Stimulated activated naive CD8-positive, alpha-beta T cell treated with anti-CD3 and anti-CD28 coated beads, Interleukin-15, Interleukin-2, amounts not matched to agents 100 ng/mL and 50 ng/mL, for 24 hours (primary cell): ENCODE measurements around the gene P4HB.

Experiments used
- H3K27ac Mint-ChIP-seq: one replicate; pipeline ENCODE4 v1.8.0; 2021; ENCODE audit warnings: mild to moderate bottlenecking, mixed read lengths
- H3K27me3 Mint-ChIP-seq: one replicate; pipeline ENCODE4 v1.8.0; 2021; ENCODE audit warnings: mixed read lengths
- H3K36me3 Mint-ChIP-seq: one replicate; pipeline ENCODE4 v1.8.0; 2021; ENCODE audit warnings: low read depth, mixed read lengths
- H3K4me1 Mint-ChIP-seq: one replicate; pipeline ENCODE4 v1.8.0; 2021; ENCODE audit warnings: low read depth, mixed read lengths
- H3K4me3 Mint-ChIP-seq: one replicate; pipeline ENCODE4 v1.8.0; 2021; ENCODE audit warnings: mild to moderate bottlenecking, mixed read lengths
- H3K9me3 Mint-ChIP-seq: one replicate; pipeline ENCODE4 v1.8.0; 2021; ENCODE audit warnings: mixed read lengths

P4HB gene

DNA sequence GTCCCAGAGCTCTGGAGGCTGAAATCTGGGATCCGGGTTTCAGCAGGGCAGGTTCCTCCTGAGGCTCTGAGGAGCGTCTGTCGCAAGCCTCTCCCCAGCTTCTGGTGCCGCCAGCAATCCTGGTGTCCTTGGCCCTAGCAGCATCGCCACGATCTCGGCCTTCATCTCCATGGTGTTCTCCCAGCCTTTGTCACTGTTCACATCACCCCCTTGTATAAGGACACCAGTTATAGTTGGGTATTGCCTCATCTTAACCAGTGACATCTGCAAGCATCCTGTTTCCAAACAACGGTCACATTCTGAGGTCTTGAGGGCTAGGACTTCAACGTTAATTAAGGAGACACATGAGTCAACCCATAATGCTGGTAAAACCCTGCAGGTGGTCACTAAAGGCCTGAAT, 22.7 kb downstream of the P4HB start:
- Mint-ChIP-seq H3K4me1 (peaks cover 5% of the 10 kb centered on the region), H3K9me3 (no peaks in the 10 kb centered on the region), H3K36me3 (no peaks in the 10 kb centered on the region), H3K4me3 (no peak overlapping the region), H3K27me3 (no peaks in the 10 kb centered on the region), H3K27ac (no peak overlapping the region)

DNA sequence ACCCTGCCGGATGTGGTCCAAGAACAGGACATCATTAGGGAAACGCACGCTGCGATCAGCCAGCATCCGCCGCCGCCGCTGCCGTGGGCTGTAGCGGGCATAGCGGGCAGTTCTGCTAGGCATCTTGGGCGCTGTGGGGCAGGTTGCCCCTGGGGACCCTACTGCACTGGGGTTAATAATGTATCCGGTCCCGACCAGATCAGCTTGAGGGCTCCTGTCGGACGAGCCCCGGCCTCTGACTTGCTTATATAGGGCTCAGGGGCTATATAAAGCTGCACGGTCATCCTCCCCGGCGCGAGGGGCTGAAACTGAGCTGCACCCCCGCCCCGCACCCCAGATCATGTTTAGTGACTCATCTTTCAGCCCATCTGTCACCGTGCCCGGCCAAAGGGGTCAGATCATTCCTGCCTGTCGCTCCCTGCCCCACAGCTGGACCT, 25.5 kb downstream of the P4HB start, which contains the start of gene PPP1R27:
PPP1R27 (minus strand) TSS at position 220 of the 437 bp plus-strand sequence; CDS start at position 123, 97 bp downstream.
- no peaks in the 10 kb centered on the region for H3K27me3 Mint-ChIP-seq
- peak within 1 kb of the TSS; percentile 89 for H3K27ac Mint-ChIP-seq
- H3K36me3 Mint-ChIP-seq: no peaks in the 10 kb centered on the region
- peak within 1 kb of the TSS; percentile 88 for H3K4me3 Mint-ChIP-seq
- H3K4me1 Mint-ChIP-seq: peaks cover 27% of the 10 kb centered on the region
- H3K9me3 Mint-ChIP-seq: no peaks in the 10 kb centered on the region

DNA sequence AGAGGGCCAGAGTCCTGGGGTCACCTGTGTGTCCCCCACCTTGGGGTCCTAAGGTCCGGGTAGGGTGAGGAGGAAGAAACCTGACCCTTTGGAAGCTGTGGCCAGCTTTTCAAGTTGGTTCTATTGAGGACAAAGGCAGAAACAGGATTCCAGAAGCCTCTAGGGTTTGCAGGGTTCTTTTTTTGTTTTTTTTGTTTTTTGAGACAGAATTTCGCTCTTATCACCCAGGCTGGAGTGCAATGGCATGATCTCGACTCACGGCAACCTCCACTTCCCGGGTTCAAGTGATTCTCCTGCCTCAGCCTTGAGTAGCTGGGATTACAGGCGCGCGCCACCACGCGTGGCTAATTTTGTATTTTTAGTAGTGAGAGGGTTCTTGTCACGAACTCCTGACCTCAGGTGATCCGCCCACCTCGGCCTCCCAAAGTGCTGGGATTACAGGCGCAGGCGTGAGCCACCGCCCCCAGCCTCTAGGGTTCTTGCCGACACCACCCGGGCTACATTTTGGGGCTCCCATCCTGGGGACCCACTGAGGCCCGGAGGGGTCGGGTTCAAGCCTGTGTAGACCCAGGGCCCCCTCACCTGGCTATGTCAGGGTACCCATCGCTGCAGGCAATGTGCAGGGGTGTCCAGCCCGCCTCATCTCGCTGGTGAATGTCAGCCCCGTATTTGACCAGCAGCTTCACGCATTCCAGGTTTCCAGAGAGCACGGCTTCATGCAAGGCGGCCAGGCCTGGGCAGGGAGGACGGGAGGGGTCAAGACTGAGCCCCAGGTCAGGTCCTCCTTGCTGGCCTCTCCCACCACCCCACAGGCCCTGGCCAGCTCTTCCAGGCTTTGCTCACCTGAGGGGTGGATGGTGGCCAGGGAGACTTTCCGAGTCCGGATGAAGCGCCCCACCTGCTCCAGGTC, 26.2 kb downstream of the P4HB start:
- no peaks in the 10 kb centered on the region for H3K27me3 Mint-ChIP-seq
- no peaks in the 10 kb centered on the region for H3K36me3 Mint-ChIP-seq
- H3K4me1 Mint-ChIP-seq: peaks cover 27% of the 10 kb centered on the region
- no peaks in the 10 kb centered on the region for H3K9me3 Mint-ChIP-seq
- H3K27ac Mint-ChIP-seq: peak overlapping the region; percentile 89
- peak overlapping the region; percentile 88 for H3K4me3 Mint-ChIP-seq

DNA sequence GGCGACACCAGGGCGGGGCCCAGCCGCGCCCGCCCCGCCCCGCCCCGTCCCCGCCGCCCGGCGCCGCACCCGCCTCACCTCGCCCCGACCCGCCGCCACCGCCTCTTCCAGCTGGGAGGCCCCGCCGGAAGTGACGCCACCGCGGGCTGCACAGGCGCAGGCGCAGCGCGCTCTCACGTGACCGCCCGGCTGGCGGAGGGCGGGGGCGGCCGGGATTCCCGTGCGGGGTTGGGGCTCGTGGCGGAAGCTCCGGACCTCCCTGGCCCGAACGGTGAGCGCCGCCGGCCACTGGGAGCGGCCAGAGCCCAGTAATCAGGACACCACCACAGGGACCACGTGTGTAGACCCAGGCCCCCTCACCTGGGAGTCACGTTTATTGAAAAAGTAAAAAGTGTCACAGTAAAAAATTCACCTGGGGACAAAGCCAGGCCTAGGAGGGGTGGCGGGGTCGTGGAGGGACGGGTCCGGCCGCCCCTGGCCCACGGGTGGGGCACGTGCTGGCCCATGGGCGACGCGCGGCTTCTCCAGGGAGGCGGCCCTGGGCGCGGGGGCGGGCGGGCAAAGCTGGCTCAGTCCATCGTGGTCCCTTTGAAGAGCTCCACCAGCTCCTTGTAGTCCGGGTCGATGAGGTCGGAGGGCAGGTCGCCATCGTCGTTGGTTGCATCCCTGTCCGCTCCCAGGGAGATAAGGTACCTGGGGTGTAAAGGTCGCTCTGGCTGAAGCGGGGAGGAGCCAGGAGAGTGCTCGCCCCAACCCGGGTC, 27.0 kb downstream of the P4HB start, which contains the start of gene MCRIP1:
MCRIP1 (minus strand) TSS at position 132 of the 761 bp plus-strand sequence. CDS start 8,785 bp downstream, outside the sequence.
- H3K27ac Mint-ChIP-seq: peak within 1 kb of the TSS; percentile 93
- H3K36me3 Mint-ChIP-seq: no peaks in the 10 kb centered on the region
- H3K4me3 Mint-ChIP-seq: peak within 1 kb of the TSS; percentile 91
- no peaks in the 10 kb centered on the region for H3K9me3 Mint-ChIP-seq
- H3K4me1 Mint-ChIP-seq: peaks cover 27% of the 10 kb centered on the region
- no peaks in the 10 kb centered on the region for H3K27me3 Mint-ChIP-seq

DNA sequence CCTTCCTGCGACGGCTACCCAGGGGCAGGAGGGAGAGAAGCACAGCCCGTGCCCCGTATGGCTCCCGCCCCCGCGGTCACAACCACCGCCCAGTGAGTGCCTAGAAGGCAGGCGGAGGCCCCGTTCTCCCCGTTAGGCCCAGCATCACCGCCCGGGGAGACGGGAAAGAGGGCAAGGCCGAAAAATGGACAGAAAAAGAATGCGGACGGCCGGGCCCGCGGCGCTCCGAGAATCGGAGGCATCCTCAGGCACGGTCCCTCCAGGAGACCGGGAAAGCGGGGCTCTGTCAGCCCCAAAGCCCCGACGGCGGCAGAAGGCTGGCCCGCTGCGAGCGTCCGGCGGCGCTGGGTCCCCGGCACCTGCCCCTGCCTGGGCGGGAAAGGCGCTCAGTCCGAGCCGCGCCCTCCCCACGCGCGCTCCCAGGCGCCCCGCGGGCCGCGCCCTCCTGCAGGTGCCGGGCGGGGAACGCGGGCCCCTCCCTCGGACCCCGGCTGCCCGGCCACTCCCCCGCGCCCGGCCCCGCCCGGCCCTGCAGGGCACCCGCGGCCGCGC, 27.7 kb downstream of the P4HB start:
- no peaks in the 10 kb centered on the region for H3K9me3 Mint-ChIP-seq
- H3K27ac Mint-ChIP-seq: peak overlapping the region; percentile 93
- H3K36me3 Mint-ChIP-seq: no peaks in the 10 kb centered on the region
- peaks cover 27% of the 10 kb centered on the region for H3K4me1 Mint-ChIP-seq
- H3K4me3 Mint-ChIP-seq: peak overlapping the region; percentile 91
- H3K27me3 Mint-ChIP-seq: no peaks in the 10 kb centered on the region

DNA sequence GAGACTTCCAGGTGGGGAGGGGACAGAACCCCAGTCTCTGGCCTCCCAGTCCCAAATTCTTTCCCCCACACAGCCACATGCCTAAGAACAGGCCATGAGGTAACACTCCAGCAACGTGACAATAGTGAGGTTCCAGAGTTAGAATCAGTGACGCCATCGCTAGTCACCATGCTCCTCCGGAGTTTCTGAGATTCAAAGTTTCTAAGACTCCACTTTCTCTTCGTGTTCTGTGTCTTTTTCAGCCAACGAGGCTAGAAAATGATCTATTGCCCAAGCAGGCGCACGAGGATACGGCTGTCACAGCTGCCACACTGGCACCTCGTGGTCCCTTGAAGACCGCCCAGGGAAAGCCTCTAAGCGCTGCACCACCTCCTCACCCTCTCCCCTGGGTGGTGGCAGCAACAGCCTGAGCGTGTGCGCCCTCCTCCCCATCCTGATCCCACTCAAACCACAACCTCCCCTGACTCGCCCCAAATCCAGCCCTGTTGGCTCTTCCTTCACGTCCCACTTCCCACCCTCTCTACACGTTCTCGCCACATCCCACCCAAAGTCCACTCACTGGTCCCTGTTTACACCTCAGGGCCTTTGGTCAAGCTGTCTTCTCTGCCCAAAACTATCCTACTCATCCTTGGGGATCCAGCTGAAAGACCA, 28.3 kb downstream of the P4HB start:
- Mint-ChIP-seq H3K27ac (peak overlapping the region; percentile 93), H3K4me3 (peak overlapping the region; percentile 91), H3K9me3 (no peaks in the 10 kb centered on the region), H3K4me1 (peaks cover 27% of the 10 kb centered on the region), H3K27me3 (no peaks in the 10 kb centered on the region), H3K36me3 (no peaks in the 10 kb centered on the region)

DNA sequence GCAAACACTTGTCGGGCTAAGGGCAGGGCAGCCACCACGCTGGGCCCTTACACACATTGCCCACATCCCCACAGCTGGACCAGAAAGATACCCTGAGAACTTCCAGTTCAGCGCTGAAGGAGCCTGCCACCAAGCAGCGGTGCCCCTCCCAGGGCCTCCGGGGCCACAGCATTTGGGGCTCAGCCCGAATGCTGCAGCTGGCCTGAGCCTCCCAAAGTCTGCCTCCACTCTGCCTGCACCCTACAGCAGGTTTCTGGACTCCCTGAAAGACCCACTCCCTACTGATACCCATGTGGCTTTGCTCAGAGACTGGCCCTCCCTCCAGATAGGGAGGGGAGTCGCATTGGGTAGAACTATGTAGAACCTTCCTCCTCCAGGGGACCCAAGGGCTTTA, 28.8 kb downstream of the P4HB start:
- Mint-ChIP-seq H3K27me3 (no peaks in the 10 kb centered on the region), H3K9me3 (no peaks in the 10 kb centered on the region), H3K27ac (peak overlapping the region; percentile 93), H3K36me3 (no peaks in the 10 kb centered on the region), H3K4me3 (peak overlapping the region; percentile 91), H3K4me1 (peaks cover 27% of the 10 kb centered on the region)

DNA sequence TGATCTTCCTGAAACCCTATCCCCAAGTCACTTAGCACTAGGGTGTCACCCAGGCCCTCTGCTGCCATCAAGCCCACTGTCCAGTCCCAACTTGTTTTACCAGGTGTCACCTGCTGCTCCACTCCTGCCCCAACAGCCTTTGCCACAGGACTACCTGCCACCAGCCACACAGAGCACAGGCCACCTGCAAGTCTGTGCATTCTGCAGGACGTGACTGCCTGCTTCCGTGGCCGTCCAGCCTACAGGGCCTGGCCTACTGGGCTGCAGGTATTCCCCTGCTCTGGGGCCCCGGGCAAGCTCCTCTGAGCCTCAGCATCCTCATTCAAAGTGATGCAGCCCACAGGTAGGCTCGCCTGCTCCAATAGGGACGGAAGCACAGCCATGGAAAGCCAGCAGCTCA, 30.5 kb downstream of the P4HB start:
- Mint-ChIP-seq H3K4me1 (peaks cover 27% of the 10 kb centered on the region), H3K36me3 (no peaks in the 10 kb centered on the region), H3K27me3 (no peaks in the 10 kb centered on the region), H3K27ac (no peak overlapping the region), H3K9me3 (no peaks in the 10 kb centered on the region), H3K4me3 (no peak overlapping the region)

DNA sequence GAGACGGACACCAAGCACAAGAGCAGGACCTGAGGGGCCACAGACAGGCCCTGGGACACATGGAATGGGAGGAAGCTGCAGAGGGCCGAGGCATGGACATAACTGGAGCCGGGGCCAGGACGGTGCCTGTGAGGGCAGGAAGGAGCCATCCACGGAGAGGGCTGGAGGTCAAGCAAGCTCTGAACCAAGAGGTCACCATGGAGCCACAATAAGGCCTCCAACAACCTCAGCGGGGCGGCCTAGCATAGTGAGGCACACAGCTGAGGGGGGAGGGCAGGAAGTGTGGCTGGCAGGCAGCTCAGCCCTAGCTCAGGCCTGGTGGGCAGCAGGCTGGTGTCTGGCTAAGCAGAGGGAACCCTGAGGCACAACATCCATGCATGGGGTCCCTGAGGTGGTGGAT, 31.7 kb downstream of the P4HB start:
- Mint-ChIP-seq H3K4me1 (peaks cover 24% of the 10 kb centered on the region), H3K36me3 (no peaks in the 10 kb centered on the region), H3K27ac (no peak overlapping the region), H3K4me3 (no peak overlapping the region), H3K9me3 (no peaks in the 10 kb centered on the region), H3K27me3 (no peaks in the 10 kb centered on the region)

DNA sequence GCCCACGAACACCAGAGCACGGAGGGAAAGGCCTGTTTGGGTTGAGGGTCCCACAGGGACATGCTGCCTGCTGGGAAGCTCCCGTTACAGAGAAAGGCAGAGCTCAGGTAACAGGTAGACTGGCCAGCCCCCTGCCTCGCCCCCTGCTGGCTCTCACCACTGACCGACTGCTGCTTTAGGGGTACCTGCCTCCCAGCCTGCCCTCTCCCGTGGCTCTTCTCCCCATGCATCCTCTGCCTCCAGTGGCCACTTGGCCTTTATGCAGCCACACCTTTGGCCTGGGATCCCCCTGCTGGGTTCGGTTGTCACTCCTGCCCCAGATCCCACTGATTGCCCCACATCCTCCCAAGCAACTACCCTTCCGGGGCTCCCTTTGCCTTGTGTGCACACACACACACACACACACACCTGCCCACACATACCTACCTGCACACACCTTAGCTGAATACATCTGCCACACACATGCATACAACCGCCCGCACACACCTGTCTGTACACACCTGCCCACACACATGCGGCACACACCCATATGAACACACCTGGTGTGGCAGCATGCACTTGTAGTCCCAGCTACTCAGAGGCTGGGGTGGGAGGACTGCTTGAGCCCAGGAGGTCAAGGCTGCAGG, 34.4 kb downstream of the P4HB start:
- Mint-ChIP-seq H3K4me3 (no peak overlapping the region), H3K27ac (no peak overlapping the region), H3K27me3 (no peaks in the 10 kb centered on the region), H3K4me1 (peaks cover 5% of the 10 kb centered on the region), H3K36me3 (no peaks in the 10 kb centered on the region), H3K9me3 (no peaks in the 10 kb centered on the region)

DNA sequence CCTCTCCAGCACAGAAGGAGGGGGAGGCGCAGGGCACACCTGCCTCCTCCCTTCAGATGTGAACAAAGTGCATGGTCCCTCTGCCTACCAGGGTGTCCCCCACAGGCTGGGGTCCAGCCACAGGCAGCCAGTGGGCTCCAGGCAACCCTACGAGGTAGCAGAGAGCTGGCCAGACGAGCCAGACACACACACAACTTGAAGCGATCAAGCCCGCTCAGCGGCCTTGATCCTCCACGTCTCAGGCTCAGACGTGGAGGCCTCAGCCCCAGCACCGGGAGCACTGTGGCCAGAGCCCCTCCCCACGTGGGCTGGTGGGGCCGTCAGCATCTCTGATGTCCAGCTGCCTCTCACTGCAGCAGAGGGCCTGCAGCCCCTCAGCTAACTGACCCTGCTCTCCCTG, 35.7 kb downstream of the P4HB start:
- no peaks in the 10 kb centered on the region for H3K4me1 Mint-ChIP-seq
- H3K36me3 Mint-ChIP-seq: no peaks in the 10 kb centered on the region
- H3K4me3 Mint-ChIP-seq: no peak overlapping the region
- no peak overlapping the region for H3K27ac Mint-ChIP-seq
- H3K9me3 Mint-ChIP-seq: no peaks in the 10 kb centered on the region
- H3K27me3 Mint-ChIP-seq: no peaks in the 10 kb centered on the region

DNA sequence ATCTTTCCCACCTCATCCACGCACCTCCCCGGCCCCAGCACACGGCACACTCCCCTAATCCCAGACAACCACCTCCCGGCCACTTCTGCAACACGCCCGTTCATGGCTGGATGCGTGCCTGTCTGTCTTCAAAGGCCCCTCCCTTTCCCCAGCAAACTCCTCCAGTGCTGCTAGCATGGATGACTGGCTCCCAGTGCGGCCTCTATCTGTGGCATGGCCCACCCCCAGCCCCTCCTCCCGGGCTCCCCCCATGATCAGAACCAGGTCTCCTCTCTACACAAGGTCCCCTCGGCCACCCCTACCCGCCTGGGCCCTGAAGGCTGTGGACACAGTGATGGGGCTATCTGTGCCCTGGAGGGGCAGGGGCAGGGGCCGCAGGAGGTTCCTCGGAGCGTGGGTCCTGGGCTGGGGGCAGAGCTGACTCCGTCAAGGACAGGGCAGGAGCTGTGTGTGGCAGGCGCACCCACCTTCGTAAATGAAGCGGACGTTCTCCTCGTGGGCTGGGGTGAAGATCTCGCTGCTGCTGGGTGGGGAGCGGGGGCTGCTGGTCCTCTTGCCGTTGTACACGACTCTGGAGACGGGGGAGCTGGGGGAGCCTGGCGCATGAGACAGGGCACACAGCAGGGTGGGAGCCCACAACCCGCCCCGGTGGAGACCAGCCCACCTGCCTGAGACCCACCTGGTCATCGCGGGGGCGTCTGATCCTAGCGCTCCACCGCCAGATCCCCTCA, 36.4 kb downstream of the P4HB start:
- Mint-ChIP-seq H3K27ac (no peak overlapping the region), H3K27me3 (no peaks in the 10 kb centered on the region), H3K36me3 (no peaks in the 10 kb centered on the region), H3K9me3 (no peaks in the 10 kb centered on the region), H3K4me3 (no peak overlapping the region), H3K4me1 (no peaks in the 10 kb centered on the region)

DNA sequence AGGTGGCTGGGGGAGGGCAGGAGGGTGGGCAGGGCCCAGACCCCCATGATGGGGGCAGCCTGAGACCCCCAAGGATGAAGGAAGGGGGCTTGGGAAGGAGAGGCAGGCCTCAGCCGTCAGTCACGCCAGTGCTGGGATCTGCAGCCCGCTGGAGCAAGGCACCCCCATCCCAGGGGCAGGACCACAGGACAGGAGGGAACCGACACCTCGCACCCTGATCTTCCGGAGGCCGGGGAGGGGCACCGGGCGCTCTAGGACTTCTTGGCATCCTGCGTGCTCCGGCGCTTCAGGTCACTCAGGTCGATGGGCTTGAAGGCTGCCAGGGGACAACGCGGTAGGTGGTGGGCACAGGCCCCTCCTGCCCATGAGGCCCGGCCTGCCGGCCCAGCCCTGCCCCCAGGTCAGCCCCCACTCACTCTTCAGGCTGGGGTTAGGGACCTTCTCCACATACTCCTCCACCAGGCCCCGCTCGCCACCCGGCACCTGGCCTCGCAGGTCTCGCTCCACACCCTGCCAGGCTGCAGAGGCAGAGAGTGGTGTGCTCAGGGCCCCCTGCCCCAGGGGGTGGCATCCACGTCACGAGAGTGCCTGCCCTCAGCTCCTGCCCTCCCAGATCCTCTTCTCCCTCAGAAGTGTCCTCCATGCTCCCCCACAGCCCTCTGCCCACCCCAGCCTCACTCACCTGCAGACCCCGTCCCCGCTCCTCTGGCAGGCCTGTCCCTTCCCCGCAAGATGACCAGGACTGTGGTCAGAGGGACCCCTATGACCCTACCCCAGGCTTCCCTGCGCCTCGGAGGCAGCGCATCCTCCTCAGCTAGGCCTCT, 37.1 kb downstream of the P4HB start:
- Mint-ChIP-seq H3K9me3 (no peaks in the 10 kb centered on the region), H3K36me3 (no peaks in the 10 kb centered on the region), H3K27ac (no peak overlapping the region), H3K27me3 (no peaks in the 10 kb centered on the region), H3K4me1 (no peaks in the 10 kb centered on the region), H3K4me3 (no peak overlapping the region)
